GM18951 (cell line): Measurements from ENCODE around the gene CNTNAP2.
"Not testable (repeated sequence)": the region's sequence is repeated elsewhere in the genome, so short reads cannot be mapped to it uniquely, and the experiment has no call there.

ENCODE experiments used
- POLR2A ChIP-seq: IDR thresholded peaks from 4 replicates; pipeline ENCODE4 v1.6.1; 2011; ENCODE audit warnings: mild to moderate bottlenecking; ENCODE audit not compliant: insufficient read length, insufficient read depth; ENCODE audit errors: extremely low read depth
- in situ Hi-C: fragments of 300-500 bp; cut with MboI; formaldehyde crosslinking; loops from one replicate; pipeline ENCODE4 v1.12.0; 2022; ENCODE audit warnings: low sequenced_read_pairs, mixed read lengths, inconsistent platforms; ENCODE audit not compliant: unreplicated experiment

Gene CNTNAP2

DNA sequence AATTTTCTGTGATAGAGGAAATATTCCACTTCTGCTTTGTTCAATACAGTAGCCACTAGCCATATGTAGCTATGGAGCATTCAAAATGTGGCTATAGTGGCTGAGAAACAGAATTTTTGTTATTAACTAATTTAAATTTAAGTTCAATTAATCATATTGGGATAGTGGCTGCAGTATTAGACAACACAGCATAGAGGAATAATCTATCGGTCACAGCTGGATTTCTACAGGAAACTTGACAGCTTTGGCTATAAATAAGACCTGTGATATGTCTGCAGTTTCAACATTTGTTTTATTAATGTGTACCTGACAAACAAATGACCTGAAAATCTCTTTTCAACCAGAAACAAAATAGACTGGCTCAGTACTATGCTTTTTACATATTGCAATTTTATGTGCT lies 953.2 kb downstream of the CNTNAP2 start:
- in situ Hi-C loops, result no loop called here
- no peak for TF ChIP-seq POLR2A

DNA sequence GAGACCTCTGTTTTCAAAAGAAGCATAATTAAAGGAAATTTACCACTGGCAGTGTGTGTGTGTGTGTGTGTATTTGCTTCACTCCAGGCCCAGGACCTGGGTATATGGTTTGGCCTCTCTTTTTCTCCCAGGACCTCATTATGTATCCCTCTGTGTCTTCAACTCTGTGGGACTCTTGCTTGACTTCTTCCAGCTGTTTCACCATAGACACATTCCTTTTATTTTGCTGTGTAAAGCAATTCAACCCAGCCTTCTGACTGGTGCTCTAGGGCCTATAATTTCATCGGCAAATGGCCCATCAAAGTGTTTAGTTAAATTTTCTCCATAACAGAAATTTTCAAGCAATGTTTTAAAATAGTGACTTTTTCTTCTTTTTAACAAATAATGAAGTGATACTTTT lies 954.3 kb downstream of the CNTNAP2 start:
- TF ChIP-seq POLR2A, result no peak
- in situ Hi-C loops, result no loop called here

DNA sequence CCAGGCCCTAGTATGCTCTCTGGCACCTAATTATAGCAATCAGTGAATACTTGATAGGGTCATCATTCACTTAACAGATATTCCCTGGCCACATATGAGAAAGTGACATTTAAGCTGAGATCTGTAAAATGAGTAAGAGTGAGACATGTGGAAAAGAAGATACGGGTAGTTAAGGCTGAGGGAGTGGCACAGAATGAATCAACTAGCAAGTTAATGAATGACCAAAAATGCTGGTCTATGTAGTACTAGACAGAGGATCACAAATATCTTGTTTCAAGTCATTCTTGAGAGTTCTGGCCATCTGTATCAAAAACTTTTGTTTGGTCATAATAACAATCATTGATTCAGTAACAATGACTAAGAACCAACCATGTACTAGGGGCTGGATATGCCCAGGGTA lies 954.9 kb downstream of the CNTNAP2 start:
- no peak for TF ChIP-seq POLR2A
- in situ Hi-C loops, result no loop called here

DNA sequence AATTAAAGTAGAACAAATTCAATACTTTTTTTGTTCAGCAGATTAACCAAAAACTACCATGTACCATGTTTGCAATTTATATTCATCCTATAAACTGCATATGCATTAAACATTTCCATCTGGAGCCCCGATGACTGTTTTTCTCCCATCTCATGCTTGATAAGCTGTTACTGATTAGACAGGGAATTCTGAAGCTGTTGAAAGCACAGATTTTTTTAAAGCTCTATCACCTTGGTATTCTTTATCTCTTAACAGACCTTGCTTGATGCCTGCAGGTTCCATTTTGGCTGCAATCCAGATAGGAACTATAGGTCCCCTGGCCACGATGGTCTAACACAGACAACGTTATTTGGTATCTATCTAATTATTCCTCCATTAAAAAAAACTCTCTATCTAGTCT lies 961.7 kb downstream of the CNTNAP2 start:
- in situ Hi-C loops, result no loop called here
- no peak for TF ChIP-seq POLR2A

DNA sequence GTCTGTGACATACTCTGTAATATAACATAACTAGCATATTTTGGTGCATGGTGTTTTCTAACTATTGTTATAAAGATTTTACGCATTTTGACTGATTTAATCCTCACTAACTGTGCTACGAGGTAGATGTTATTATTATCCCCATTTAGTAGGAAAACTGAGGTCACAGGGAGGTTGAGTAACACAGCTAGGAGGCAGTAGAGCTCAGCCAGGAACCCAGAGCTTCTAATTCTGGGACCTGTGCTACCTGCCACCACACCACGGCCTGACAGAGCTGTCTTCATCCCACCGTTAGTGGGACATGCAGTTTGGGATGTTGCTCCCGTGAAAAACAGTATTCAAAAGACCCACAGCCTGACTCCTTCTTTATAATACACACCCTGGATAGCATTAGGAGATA lies 962.5 kb downstream of the CNTNAP2 start:
- in situ Hi-C loops, result no loop called here
- TF ChIP-seq POLR2A, result no peak

DNA sequence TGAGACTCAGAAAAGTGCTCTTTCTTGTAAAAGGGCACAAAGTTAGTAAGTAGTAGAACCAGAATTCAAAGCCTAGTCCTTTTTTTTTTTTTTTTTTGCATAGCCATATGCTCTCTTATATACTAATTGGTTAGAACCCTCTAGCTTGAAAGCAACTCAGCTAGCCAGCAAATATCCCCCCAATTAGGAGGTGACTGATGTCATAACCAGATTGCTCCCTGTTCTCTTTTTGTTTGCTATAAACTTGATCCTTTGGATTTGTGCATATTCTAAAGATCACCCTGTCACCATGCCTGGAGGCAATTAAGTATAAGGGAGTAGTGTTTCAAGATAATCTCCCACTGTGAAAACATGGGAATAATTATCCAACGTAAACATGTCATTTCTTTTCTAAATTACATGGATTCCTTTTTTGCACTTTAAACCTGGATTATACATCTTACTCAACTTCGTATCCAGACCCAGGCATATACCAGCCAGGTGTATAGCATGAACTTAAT lies 963.4 kb downstream of the CNTNAP2 start:
- TF ChIP-seq POLR2A, result no peak
- in situ Hi-C loops, result no loop called here

DNA sequence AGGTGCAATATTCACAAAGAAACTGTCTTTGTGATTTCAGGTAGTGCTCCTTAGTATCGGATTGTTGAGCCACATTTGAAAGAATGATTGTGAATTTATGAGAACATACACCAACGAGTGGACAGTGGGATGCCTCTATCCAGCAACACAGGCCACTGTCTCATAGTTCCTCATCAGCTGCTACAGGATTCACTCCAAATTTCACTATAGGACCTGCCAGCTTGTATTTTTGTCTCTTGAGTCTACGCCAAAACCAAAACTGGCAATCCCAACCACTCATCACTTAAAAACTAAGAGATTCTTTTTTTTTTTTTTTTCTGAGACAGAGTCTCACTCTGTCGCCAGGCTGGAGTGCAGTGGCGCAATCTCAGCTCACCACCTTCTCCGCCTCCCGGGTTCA lies 964.5 kb downstream of the CNTNAP2 start:
- in situ Hi-C loops, result no loop called here
- TF ChIP-seq POLR2A, result no peak

DNA sequence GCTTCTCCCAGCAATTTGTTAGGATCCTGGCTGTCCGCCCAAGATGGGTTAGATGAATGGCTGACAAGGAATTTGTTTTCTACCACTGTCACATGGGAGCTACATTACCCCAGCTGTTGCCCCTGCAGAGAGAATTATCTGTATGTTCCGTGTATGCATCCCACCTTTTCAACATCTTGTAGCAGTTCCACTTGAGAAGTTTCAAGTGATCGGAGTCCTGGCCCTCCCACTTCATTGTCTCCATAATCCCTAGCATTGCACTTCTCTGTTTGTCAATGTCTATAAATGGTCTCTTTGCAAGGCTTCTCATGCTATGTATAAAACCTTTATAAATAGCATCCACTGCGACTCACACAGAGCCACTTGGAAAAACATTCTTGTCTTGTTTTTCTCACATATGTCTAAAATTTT lies 972.5 kb downstream of the CNTNAP2 start:
- in situ Hi-C loops, result no loop called here
- no peak for TF ChIP-seq POLR2A

DNA sequence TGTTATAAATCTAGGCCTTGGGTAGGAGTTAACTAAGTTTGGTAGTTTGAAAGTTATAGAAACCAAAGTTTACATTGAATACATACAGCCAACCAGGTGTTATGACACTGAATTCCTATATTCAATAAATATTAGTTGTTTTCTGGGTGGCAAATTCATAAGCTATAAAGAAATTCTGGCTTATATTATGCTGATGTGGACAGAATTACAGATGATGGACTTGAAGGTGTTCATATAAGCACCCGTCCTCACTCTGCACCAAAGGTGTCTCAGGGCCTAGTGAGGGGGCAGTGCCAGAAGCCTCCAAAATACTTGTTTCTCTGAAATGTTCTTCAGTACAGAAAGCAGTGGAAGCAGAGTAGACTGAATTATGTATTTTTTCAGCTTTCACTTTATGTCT lies 973.0 kb downstream of the CNTNAP2 start:
- in situ Hi-C loops, result no loop called here
- TF ChIP-seq POLR2A, result no peak

DNA sequence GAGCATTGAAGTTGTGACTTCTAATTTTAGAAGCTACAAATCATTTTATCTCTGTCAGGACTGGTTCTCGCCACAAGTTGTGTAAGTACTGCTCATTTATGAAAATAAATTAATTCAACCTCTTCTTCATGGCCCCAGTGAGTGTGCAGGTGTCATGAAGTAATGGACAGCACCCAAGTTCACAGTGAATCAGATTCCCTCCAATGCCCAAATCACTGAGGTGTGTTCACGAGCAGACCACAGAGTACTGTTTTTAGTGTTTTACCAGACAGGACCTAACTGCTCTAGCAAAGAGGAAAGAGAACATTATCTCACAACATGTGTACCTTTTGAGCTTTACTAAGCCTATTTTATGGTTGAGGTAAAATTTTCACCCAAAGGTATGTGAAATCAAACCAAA lies 980.0 kb downstream of the CNTNAP2 start:
- no peak for TF ChIP-seq POLR2A
- in situ Hi-C loops, result no loop called here

DNA sequence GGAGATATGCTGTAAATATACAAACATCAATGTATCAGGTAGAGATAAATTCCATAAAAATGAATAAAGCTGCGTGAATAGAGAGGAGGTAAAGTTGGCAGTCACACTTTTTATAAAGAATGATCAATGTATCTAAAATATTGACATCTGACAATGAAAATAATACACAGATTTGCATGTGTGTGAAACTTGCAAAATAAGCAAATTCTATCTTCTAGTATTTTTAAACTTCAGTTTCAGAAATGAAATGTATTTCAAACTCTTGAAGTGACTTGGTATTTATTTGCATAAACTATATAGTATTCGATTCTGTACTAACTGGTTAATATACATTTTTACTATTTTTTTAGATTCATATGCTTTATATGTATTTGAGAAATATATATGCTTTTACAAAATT lies 986.6 kb downstream of the CNTNAP2 start:
- in situ Hi-C loops, result no loop called here
- no peak for TF ChIP-seq POLR2A

DNA sequence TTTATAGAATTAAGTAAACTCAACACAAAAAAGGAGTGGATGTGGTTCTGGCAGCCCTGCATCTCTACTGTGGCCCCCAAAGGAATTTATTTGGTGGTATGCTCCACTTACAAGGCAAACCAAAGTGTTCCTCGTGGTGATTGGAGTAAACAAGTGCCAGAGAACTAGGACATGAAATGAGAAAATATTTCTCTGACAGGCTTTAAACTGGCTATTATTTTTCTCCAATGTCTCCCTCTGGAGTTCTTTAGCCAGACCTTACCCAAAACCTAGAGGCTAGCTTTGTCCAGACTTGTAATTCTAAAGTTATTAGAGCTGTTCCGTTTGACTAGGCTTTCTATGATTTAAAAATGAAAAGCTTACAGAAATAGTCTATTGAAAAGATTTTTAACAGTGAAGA lies 990.1 kb downstream of the CNTNAP2 start:
- in situ Hi-C loops, result no loop called here
- TF ChIP-seq POLR2A, result no peak

DNA sequence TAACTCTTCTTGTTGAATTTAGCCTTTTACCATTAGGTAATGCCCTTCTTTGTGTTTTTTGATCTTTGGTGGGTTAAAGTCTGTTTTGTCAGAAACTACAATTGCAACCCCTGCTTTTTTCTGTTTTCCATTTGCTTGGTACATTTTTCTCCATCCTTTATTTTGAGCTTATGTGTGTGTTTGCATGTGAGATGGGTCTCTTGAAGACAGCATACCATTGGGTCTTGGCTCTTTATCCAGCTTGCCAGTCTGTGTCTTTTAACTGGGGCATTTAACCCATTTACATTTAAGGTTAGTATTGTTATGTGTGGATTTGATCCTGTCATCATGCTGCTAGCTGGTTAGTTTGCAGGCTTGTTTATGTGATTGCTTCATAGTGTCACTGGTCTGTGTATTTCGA lies 997.9 kb downstream of the CNTNAP2 start:
- in situ Hi-C loops, result not testable (repeated sequence)

DNA sequence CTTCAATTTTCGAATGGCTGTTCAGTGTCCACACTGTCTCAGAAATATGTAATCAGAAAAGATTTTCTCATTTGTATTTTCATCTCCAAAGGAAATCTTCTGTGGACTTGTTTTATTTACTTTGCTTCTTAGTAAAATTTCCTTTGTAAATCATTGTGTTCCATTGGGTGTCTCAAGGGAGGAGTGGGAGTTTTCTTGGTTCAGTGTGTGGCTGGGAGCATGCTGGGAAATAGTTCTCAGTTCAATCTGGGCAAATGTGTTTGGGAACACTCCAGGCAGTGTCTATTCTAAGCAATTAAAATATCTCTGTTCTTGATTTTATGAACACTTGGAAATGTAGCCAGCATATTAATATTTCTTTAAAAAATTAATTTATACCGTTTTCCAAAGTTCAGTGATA lies 1019.8 kb downstream of the CNTNAP2 start:
- TF ChIP-seq POLR2A, result no peak

DNA sequence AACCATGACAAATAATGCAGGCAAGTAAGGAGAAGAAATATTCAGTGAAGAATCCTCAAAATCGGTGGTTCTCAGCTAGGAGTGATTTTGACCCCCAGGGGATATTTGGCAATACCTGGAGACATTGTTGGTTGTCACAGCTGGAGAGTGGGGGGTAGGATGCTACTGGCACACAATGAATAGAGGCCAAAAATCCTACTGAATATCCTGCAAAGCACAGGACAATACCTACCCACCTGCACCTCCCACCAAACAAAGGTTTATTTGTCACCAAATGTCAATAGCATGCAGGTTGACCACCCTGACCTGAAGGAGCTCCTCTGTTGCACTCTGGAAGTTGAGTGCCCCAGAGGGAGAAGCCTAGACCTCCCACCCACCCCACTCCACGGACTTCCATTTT lies 1028.6 kb downstream of the CNTNAP2 start:
- TF ChIP-seq POLR2A, result no peak
- in situ Hi-C loops, result no loop called here

More for the DNA sequence above, 1019.8 kb downstream of the CNTNAP2 start:
- in situ Hi-C loops, result no loop called here
